Right lobe of liver (tissue), 4 donors: ENCODE results near the gene LETM1.

Experiments used
- CTCF ChIP-seq, 4 donors: fragments of 200-600 bp in 3 of 4; fragments of 450-650 bp in 1 of 4; IDR thresholded peaks; one replicate each; pipeline versions ENCODE4 v1.5.1 to v1.8.0; 2016 to 2022; ENCODE audit warnings: antibody characterized with exemption in 4 of 4, mild to moderate bottlenecking in 2 of 4
- POLR2A ChIP-seq: fragments of 450-650 bp; IDR thresholded peaks from one replicate; pipeline ENCODE4 v1.6.1; 2017; ENCODE audit warnings: antibody characterized with exemption, mild to moderate bottlenecking
- donor health status: DM: no; HTN: no; CAD: no.
- donor health status: DM: no; HTN: no; CAD: no.
- donor health status: DM: no; HTN: yes; CAD: no.

GRCh38 chr4:1819284-1819683 lies 36.7 kb downstream of the LETM1 start:
- TF ChIP-seq POLR2A: no peak
- no peak for TF ChIP-seq CTCF (IDR thresholded peaks at IDR 0.05)
